ENCODE measurements around the gene MMADHC.
A peak's percentile ranks its signal among the peaks of the same experiment; 100 is the strongest.
"Not testable (repeated sequence)": the region's sequence is repeated elsewhere in the genome, so short reads cannot be mapped to it uniquely, and the experiment has no call there.

MMADHC gene

GRCh38 chr2:149594411-149594810 is 6.8 kb upstream of the MMADHC start:
- no peak for DNase-seq

GRCh38 chr2:149587950-149588487 is 444 bp upstream of the MMADHC start:
- DNase-seq = peak; percentile 41

GRCh38 chr2:149586898-149587219 is 716 bp downstream of the MMADHC start:
- no peak for DNase-seq

- no peak for DNase-seq
Observed at GRCh38 chr2:149586063-149586462, 1.5 kb downstream of the MMADHC start.

- DNase-seq = no peak
Observed at GRCh38 chr2:149585166-149585885, 2.2 kb downstream of the MMADHC start.

- DNase-seq = no peak
Observed at GRCh38 chr2:149579972-149580882, 7.3 kb downstream of the MMADHC start.

- DNase-seq = no peak
Observed at GRCh38 chr2:149577269-149577668, 10.3 kb downstream of the MMADHC start.

GRCh38 chr2:149575752-149576151 is 11.8 kb downstream of the MMADHC start:
- DNase-seq = no peak

- DNase-seq = no peak
Observed at GRCh38 chr2:149575277-149575676, 12.3 kb downstream of the MMADHC start.

- peak; percentile 54 for DNase-seq
Observed at GRCh38 chr2:149573760-149574159, 13.8 kb downstream of the MMADHC start.

GRCh38 chr2:149572102-149572953 is 15.2 kb downstream of the MMADHC start:
- no peak for DNase-seq

- no peak for DNase-seq
Observed at GRCh38 chr2:149568138-149568537, 19.4 kb downstream of the MMADHC start.

GRCh38 chr2:149566652-149567051 is 20.9 kb downstream of the MMADHC start:
- DNase-seq = no peak

GRCh38 chr2:149565625-149566024 is 21.9 kb downstream of the MMADHC start:
- DNase-seq = not testable (repeated sequence)

GRCh38 chr2:149564983-149565382 is 22.6 kb downstream of the MMADHC start:
- DNase-seq = no peak

- no peak for DNase-seq
Observed at GRCh38 chr2:149564097-149564496, 23.5 kb downstream of the MMADHC start.

GRCh38 chr2:149562324-149562723 is 25.3 kb downstream of the MMADHC start:
- DNase-seq = no peak

GRCh38 chr2:149561309-149561926 is 26.2 kb downstream of the MMADHC start:
- DNase-seq = peak; percentile 53

- no peak for DNase-seq
Observed at GRCh38 chr2:149559341-149560068, 28.1 kb downstream of the MMADHC start.

- no peak for DNase-seq
Observed at GRCh38 chr2:149556452-149556851, 31.1 kb downstream of the MMADHC start.

GRCh38 chr2:149552830-149553229 is 34.7 kb downstream of the MMADHC start:
- no peak for DNase-seq

- no peak for DNase-seq
Observed at GRCh38 chr2:149552226-149552625, 35.3 kb downstream of the MMADHC start.

Data from NCI-H2171 treated with DMSO at 0.1 percent for 48 hours (cell line).